Regular cardiac myocyte (primary cell): Measurements from ENCODE around the gene EIF2D. TPM values are rescaled to one million over a fixed set of nuclear protein-coding genes. Genes with fewer than 3 reads are reported as not detected.

Source experiments
- total RNA-seq: library from RNA; depleted of rRNA; stranded (reverse); fragments of >200 nt; gene quantifications from 2 replicates; pipeline ENCODE4 v1.2.3, GENCODE V29; 2014

EIF2D gene, protein sequence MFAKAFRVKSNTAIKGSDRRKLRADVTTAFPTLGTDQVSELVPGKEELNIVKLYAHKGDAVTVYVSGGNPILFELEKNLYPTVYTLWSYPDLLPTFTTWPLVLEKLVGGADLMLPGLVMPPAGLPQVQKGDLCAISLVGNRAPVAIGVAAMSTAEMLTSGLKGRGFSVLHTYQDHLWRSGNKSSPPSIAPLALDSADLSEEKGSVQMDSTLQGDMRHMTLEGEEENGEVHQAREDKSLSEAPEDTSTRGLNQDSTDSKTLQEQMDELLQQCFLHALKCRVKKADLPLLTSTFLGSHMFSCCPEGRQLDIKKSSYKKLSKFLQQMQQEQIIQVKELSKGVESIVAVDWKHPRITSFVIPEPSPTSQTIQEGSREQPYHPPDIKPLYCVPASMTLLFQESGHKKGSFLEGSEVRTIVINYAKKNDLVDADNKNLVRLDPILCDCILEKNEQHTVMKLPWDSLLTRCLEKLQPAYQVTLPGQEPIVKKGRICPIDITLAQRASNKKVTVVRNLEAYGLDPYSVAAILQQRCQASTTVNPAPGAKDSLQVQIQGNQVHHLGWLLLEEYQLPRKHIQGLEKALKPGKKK
- total RNA-seq = 47.2 and 57.2 TPM in 2 replicates

DNA sequence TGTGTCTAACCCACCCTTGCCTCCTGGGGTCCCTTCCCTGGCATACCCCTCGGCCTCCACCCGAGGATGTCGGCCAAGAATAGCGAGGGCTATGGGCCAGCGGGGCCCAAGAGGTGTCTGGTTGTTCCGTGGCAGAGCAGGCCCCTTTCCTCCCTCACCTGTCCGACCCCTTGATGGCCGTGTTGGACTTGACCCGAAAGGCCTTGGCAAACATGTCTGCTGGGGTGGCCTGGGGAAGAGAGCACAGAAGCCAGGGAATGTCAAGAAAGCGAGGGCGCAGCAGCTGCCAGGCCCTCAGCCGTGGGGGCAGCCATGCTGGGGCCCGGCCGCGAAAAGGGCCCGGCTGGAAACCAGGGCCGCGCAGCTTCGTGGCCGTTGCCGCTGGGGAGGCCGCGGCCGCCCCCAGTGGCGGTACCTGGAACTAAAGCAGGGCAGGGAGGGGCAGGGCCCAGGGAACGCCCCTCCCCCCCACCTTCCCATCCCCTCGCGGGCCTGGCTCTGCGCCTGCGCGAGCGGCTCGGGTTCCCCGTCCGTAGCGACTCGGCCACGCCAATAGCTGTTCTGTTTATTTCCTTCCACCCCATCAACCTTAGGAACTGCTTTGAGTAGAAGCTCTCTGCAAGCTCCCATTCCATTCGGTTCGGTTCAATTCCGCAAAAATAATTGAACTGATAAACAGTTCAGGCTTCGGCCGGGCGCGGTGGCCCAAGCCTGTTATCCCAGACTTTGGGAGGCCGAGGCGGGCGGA lies at the start of gene EIF2D:
EIF2D (minus strand) TSS at position 337 of the 748 bp plus-strand sequence; CDS start at position 214, 123 bp downstream.

GRCh38 chr1:206635080-206635977 lies 23.1 kb upstream of the EIF2D start, which contains the start of gene DYRK3:
DYRK3 (plus strand) TSS chr1:206635536; CDS start chr1:206635704, 168 bp downstream.

Other genes with a start within 250 kb of the EIF2D start
- gene IKBKE, start 142.0 kb downstream of the EIF2D start, total RNA-seq = 7.9 and 12.7 TPM in 2 replicates
- 0.38 and 2.5 TPM in 2 replicates for gene RASSF5, start 104.9 kb downstream of the EIF2D start, total RNA-seq
- 24.7 and 29.9 TPM in 2 replicates for gene DYRK3, start 23.1 kb upstream of the EIF2D start, total RNA-seq
- 33.8 and 34.9 TPM in 2 replicates for gene MAPKAPK2, start 72.4 kb upstream of the EIF2D start, total RNA-seq
- 0.28 TPM in 1 of 2 replicates, not detected in the other for gene IL19, start 158.3 kb upstream of the EIF2D start, total RNA-seq
- gene IL10, start 160.0 kb upstream of the EIF2D start, total RNA-seq = not detected in 2 replicates